Sciatic nerve (tissue), 2 donors: ENCODE data around the gene BANP. TPM values are rescaled to one million over a fixed set of nuclear protein-coding genes. Genes with fewer than 3 reads are reported as not detected.
"Not testable (repeated sequence)": the region's sequence is repeated elsewhere in the genome, so short reads cannot be mapped to it uniquely, and the experiment has no call there.

Experiments
- ATAC-seq: fragments of 200-7000 bp; cut with Tn5 transposase; one replicate; pipeline ENCODE4 v1.9.1; 2020; ENCODE audit warnings: mild to moderate bottlenecking, moderate library complexity
- DNase-seq: peaks from one replicate; pipeline ENCODE4 v3.0.0-alpha.2; 2020; ENCODE audit warnings: low spot score
- intact Hi-C: fragments of 100-400 bp; cut with DNase I; formaldehyde crosslinking; loops from one replicate; pipeline ENCODE4 v1.14.2; 2022
- total RNA-seq: library from RNA; stranded (reverse); fragmentation: NEBNext Ultra II Directional; extraction: Animal tissue kit (Norgen Biotek cat#: 25700); gene quantifications from one replicate; pipeline ENCODE4 v1.2.1, GENCODE V29; 2021
- donor health status: DM: no; HTN: no; CAD: no.
- donor health status: DM: no; HTN: no; CAD: no.

BANP gene
- total RNA-seq, 1 donor from 2014 or later, result 32.3 TPM

- peak; percentile 80 for ATAC-seq
- DNase-seq, intact Hi-C loops: not testable (repeated sequence)
Measured at GRCh38 chr16:87983072-87983736, 32.0 kb downstream of the BANP start.

- intact Hi-C loops, DNase-seq: not testable (repeated sequence)
- peak; percentile 49 for ATAC-seq
Measured at GRCh38 chr16:87983737-87984097, 32.5 kb downstream of the BANP start.

GRCh38 chr16:87984180-87984579, 32.9 kb downstream of the BANP start:
- DNase-seq, intact Hi-C loops: not testable (repeated sequence)
- ATAC-seq, result peak; percentile 10

GRCh38 chr16:87984632-87985267, 33.5 kb downstream of the BANP start:
- intact Hi-C loops, result no loop called here
- ATAC-seq, result no peak
- DNase-seq, result no peak

- intact Hi-C loops, ATAC-seq, DNase-seq: not testable (repeated sequence)
Measured at GRCh38 chr16:87985493-87985892, 34.3 kb downstream of the BANP start.

GRCh38 chr16:87986361-87986849, 35.2 kb downstream of the BANP start:
- intact Hi-C loops, ATAC-seq: not testable (repeated sequence)

GRCh38 chr16:87988596-87988995, 37.4 kb downstream of the BANP start:
- intact Hi-C loops, DNase-seq, ATAC-seq: not testable (repeated sequence)

More at GRCh38 chr16:87986361-87986849, 35.2 kb downstream of the BANP start:
- DNase-seq, result not testable (repeated sequence)

- DNase-seq, ATAC-seq, intact Hi-C loops: not testable (repeated sequence)
Measured at GRCh38 chr16:87990254-87990653, 39.0 kb downstream of the BANP start.

- intact Hi-C loops, ATAC-seq, DNase-seq: not testable (repeated sequence)
Measured at GRCh38 chr16:87992142-87992541, 40.9 kb downstream of the BANP start.

- no peak for ATAC-seq
- intact Hi-C loops, result no loop called here
- DNase-seq, result no peak
Measured at GRCh38 chr16:87993901-87994300, 42.7 kb downstream of the BANP start.

GRCh38 chr16:87995644-87996043, 44.4 kb downstream of the BANP start:
- DNase-seq (no peak), ATAC-seq (no peak)
- intact Hi-C loops, result no loop called here

- ATAC-seq (no peak), DNase-seq (no peak)
- intact Hi-C loops, result no loop called here
Measured at GRCh38 chr16:87996962-87997880, 46.0 kb downstream of the BANP start.

GRCh38 chr16:87998184-87998793, 47.1 kb downstream of the BANP start:
- intact Hi-C loops, ATAC-seq: not testable (repeated sequence)
- peak; percentile 41 for DNase-seq

- ATAC-seq, intact Hi-C loops: not testable (repeated sequence)
- DNase-seq, result peak; percentile 19
Measured at GRCh38 chr16:87998992-87999391, 47.8 kb downstream of the BANP start.

GRCh38 chr16:88002211-88002610, 51.0 kb downstream of the BANP start:
- intact Hi-C loops, result no loop called here
- DNase-seq (peak; percentile 27), ATAC-seq (no peak)

GRCh38 chr16:88002749-88003148, 51.5 kb downstream of the BANP start:
- intact Hi-C loops, result no loop called here
- no peak for ATAC-seq
- DNase-seq, result peak; percentile 25

GRCh38 chr16:88003316-88003715, 52.1 kb downstream of the BANP start:
- ATAC-seq (no peak), DNase-seq (peak; percentile 23)
- intact Hi-C loops, result no loop called here

GRCh38 chr16:88003736-88004135, 52.5 kb downstream of the BANP start:
- DNase-seq, result peak; percentile 9
- no peak for ATAC-seq
- intact Hi-C loops, result no loop called here

GRCh38 chr16:88004391-88004790, 53.2 kb downstream of the BANP start:
- DNase-seq (peak; percentile 48), ATAC-seq (peak; percentile 38)
- intact Hi-C loops, result no loop called here
